ENCODE measurements around the gene BEND7. TPM values are rescaled to one million over a fixed set of nuclear protein-coding genes. Genes with fewer than 3 reads are reported as not detected.

The BEND7 gene
- polyA plus RNA-seq, 1 donor (not counting 4 experiments of a cell fraction or from before 2014, with no cell fraction given): 4.4 TPM

DNA sequence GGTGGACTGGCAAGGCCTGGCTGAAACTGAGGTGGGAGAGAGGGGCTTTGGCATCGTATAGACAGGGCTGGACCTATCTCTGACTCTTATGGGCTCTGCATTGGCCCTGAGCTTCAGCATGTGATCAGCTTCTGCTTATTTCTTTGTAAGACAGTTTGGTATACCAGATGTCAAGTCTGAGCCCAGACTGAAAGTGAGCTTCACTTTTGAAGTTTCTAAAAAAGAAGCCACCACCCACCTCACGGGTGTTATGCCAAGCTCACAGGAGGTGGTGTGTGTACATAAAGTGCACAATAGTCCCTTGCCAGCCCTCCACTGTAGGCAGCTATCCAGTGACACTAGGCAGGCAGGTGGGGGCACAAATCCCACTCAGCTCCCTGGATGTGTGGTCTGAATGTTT is 112.1 kb downstream of the BEND7 start:
- H3K4me2 ChIP-seq (ENCODE audit: control insufficient read depth, extremely low read depth, insufficient read depth, low read depth, low read length): no peak overlapping the region

DNA sequence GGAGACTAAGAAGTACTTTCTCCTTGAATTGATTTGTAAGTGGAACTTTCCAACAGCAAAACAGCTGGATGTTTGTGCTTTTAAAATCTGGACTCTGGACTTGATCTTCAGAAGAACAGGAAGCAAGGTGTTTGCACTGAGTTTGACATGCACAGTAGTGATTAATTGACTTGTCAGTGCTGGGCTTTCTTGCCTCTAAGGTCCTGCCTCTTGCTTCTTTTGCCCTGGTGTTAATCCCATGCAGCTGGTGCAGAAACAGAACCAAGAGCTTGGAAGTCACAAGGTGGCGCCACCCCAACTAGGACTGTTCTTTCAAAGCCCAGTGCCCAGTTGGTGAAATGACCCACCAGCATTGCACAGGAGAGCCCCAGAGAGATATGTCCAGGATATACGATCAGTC is 114.0 kb downstream of the BEND7 start:
- Histone ChIP-seq H3K4me2 (ENCODE audit: control insufficient read depth, extremely low read depth, insufficient read depth, low read depth, low read length) (no peak overlapping the region), H3K36me3 (ENCODE audit: control insufficient read depth in 2 of 2, extremely low read depth in 1 of 2, insufficient read depth in 2 of 2, low read length in 2 of 2) (no peaks in the 10 kb centered on the region), H2AFZ (ENCODE audit: control insufficient read depth, low read length) (no peak overlapping the region), H4K20me1 (ENCODE audit: control insufficient read depth, extremely low read depth, insufficient read depth, low read length) (no peaks in the 10 kb centered on the region), H3K27me3 (ENCODE audit: control insufficient read depth, extremely low read depth, insufficient read depth, low read length) (no peaks in the 10 kb centered on the region), H3K9ac (ENCODE audit: control insufficient read depth, extremely low read depth, insufficient read depth, low read length) (no peak overlapping the region), H3K9me3 (ENCODE audit: control insufficient read depth, low read depth, low read length) (no peaks in the 10 kb centered on the region), H3K4me1 (ENCODE audit: control insufficient read depth, extremely low read depth, insufficient read depth, low read length) (no peaks in the 10 kb centered on the region), H3K4me3 (ENCODE audit: control insufficient read depth in 2 of 3, extremely low read depth in 1 of 3, insufficient read depth in 2 of 3, low read depth in 1 of 3, low read length in 3 of 3) (no peak overlapping the region), H3K27ac (ENCODE audit: control insufficient read depth, insufficient read depth, low read length) (no peak overlapping the region), H3K9me1 (ENCODE audit: control insufficient read depth, extremely low read depth, insufficient read depth, low read length) (no peaks in the 10 kb centered on the region), H3K79me2 (ENCODE audit: control insufficient read depth, insufficient read depth, low read length) (no peaks in the 10 kb centered on the region)
- peak; percentile 34 for FAIRE-seq
- no peak for DNase-seq (ENCODE audit: low read depth, low spot score)
- dilution Hi-C loops (cut with MboI; ENCODE audit: extremely low pct_ligation_motif_present, low sequenced_read_pairs): no loop called here
- TF ChIP-seq CTCF (optimal IDR thresholded peaks at IDR 0.05 in 1 of 3, IDR thresholded peaks at IDR 0.05 in 1 of 3, conservative IDR thresholded peaks at IDR 0.05 in 1 of 3; ENCODE audit: extremely low read depth in 1 of 3, insufficient read depth in 2 of 3, low read length in 3 of 3): peak; percentile 40 to 55 (median 54)
- no peak for TF ChIP-seq EZH2 (IDR thresholded peaks at IDR 0.05; ENCODE audit: low read length)

More for the DNA sequence above, 112.1 kb downstream of the BEND7 start:
- TF ChIP-seq EZH2 (IDR thresholded peaks at IDR 0.05; ENCODE audit: low read length) (no peak), CTCF (optimal IDR thresholded peaks at IDR 0.05 in 1 of 3, IDR thresholded peaks at IDR 0.05 in 1 of 3, conservative IDR thresholded peaks at IDR 0.05 in 1 of 3; ENCODE audit: extremely low read depth in 1 of 3, insufficient read depth in 2 of 3, low read length in 3 of 3) (no peak)
- Histone ChIP-seq H3K9ac (ENCODE audit: control insufficient read depth, extremely low read depth, insufficient read depth, low read length) (no peak overlapping the region), H3K36me3 (ENCODE audit: control insufficient read depth in 2 of 2, extremely low read depth in 1 of 2, insufficient read depth in 2 of 2, low read length in 2 of 2) (no peaks in the 10 kb centered on the region), H3K27ac (ENCODE audit: control insufficient read depth, insufficient read depth, low read length) (no peak overlapping the region), H3K4me1 (ENCODE audit: control insufficient read depth, extremely low read depth, insufficient read depth, low read length) (no peaks in the 10 kb centered on the region), H3K9me3 (ENCODE audit: control insufficient read depth, low read depth, low read length) (no peaks in the 10 kb centered on the region), H3K9me1 (ENCODE audit: control insufficient read depth, extremely low read depth, insufficient read depth, low read length) (no peaks in the 10 kb centered on the region), H3K79me2 (ENCODE audit: control insufficient read depth, insufficient read depth, low read length) (no peaks in the 10 kb centered on the region), H4K20me1 (ENCODE audit: control insufficient read depth, extremely low read depth, insufficient read depth, low read length) (no peaks in the 10 kb centered on the region), H3K27me3 (ENCODE audit: control insufficient read depth, extremely low read depth, insufficient read depth, low read length) (no peaks in the 10 kb centered on the region), H3K4me3 (ENCODE audit: control insufficient read depth in 2 of 3, extremely low read depth in 1 of 3, insufficient read depth in 2 of 3, low read depth in 1 of 3, low read length in 3 of 3) (no peak overlapping the region), H2AFZ (ENCODE audit: control insufficient read depth, low read length) (no peak overlapping the region)
- DNase-seq (ENCODE audit: low read depth, low spot score): no peak
- dilution Hi-C loops (cut with MboI; ENCODE audit: extremely low pct_ligation_motif_present, low sequenced_read_pairs): no loop called here
- FAIRE-seq: no peak
